GM10266 (cell line): Measurements from ENCODE around the gene EFCAB6.

Experiments
- DNase-seq: peaks from one replicate; pipeline ENCODE4 v3.0.0; 2012; ENCODE audit errors: extremely low spot score
- TF ChIP-seq, protein P1 (sequence below): IDR thresholded peaks from 2 replicates; pipeline ENCODE4 v1.5.1; 2012; ENCODE audit warnings: mild to moderate bottlenecking, low read depth; ENCODE audit not compliant: control insufficient read depth, insufficient read depth; ENCODE audit errors: missing control alignments

Gene EFCAB6

DNA sequence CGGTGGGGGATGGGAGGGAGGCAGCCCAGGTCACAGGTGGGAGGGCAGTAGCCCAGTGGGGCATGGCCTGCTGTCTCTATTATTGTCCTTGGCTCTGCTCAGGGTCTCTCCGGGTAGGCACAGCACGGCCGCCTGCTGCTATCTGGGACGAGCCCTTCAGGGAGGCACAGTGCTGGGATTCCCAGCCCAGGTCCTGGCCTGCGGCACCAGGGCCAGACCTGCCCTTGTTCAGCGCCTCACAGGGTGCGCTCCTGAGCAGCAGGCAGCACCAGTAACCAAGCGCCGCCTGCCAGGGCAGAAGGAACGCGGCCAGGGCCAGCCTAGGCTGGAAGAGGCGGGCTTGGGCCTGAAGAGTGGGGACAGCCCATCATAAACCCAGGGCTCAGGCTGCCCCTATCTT, 249.3 kb downstream of the EFCAB6 start:
- TF ChIP-seq, protein P1, sequence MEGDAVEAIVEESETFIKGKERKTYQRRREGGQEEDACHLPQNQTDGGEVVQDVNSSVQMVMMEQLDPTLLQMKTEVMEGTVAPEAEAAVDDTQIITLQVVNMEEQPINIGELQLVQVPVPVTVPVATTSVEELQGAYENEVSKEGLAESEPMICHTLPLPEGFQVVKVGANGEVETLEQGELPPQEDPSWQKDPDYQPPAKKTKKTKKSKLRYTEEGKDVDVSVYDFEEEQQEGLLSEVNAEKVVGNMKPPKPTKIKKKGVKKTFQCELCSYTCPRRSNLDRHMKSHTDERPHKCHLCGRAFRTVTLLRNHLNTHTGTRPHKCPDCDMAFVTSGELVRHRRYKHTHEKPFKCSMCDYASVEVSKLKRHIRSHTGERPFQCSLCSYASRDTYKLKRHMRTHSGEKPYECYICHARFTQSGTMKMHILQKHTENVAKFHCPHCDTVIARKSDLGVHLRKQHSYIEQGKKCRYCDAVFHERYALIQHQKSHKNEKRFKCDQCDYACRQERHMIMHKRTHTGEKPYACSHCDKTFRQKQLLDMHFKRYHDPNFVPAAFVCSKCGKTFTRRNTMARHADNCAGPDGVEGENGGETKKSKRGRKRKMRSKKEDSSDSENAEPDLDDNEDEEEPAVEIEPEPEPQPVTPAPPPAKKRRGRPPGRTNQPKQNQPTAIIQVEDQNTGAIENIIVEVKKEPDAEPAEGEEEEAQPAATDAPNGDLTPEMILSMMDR = no peak
- no peak for DNase-seq

DNA sequence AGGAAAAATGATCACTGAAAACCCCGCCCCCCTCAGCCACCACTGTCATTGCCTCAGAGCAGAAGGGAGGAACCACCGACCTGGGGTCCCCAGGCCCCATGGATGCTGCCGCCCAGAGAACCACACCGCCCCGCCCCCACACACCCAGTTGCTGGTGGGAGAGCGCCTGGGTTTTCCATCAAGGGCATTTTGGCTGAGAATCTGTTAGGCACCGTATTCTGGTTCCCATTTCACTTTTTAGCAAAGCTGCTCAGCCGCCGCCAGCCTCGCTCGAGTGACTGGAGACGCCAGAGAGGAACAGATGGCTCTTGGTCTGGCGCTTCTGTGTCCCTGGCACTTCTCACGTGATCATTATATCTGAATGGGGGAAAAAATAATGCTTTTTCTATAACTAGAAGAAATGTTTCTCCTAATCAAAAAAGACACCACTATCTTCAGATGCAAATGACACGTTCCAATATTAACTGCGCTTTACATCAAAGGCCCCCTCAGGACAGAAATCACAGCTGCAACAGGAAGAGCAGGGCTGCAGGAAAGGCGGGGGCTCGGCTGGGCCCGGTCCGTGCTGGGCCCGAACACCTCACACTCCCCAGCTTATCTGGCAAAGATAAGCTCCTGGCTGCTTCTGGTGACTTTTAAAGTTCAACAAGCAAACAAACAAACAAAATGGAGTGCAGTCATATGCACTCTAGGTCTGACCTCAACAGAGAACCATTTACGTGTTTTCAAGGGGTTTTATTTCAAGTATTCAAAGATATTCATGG, 250.5 kb downstream of the EFCAB6 start:
- no peak for DNase-seq
- TF ChIP-seq, protein P1 = no peak

DNA sequence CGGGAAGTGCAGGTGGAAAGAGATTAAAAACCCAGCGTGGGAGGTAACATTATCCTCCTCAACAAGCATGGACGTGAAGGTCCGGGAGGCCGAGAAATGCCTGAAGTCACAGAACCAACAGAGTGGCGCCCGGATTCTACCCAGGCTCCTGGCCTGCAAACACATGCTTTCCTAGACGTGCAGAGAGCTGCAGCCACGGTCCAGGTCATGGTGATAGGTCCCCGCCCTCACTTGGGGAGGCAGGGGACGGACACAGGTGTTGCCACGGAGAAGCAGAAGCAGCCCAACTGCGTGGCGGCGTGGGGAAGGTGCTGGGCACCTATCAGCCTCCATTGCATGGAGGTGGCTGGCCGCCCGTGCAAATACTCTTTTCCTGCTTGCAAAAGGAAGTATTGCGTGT, 251.5 kb downstream of the EFCAB6 start:
- no peak for DNase-seq
- TF ChIP-seq, protein P1 = no peak

DNA sequence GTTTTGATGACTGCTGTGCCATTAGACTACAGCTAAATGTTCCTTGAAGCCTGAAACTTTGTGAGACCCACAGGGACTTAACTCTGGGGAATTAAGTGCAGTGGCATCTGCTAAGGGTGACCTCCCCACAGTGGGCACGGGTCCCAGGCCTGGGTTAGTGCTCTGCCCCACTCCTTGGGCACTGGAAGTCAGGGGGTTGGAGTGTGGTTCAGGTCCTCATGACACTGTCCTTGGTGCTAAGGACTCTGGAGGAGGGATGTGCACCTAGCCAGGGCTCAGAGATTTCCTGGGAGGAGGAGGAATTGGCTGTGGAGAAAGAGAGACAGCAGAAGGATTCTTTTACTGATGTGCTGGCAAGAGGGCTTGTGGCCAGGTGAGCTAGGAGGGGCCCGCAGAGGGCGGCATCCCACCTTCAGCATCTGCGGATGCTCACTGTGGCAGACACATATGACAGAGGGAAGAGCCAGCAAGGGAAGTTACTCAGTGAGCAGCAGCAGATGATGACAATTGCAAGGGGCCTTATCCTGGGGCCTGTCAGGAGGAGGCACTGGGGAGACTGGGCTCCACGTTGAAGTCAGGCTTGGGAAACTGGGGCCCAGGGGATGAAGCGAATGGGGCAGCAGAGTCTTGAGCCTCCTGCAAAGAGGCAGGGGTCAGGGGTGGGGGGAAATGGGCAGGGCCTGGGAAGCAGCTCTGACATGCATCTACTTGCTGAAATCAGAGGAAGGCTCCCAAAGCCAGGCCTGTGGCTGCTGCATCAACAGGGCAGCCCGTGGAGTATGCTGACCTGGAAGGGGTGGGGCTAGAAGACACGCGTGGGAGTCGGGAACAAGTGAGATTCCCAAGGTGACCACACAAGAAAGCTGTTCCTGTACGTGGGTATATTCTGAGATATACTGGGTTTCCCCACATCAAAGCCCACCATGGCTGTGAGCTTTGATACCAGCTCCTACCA, 256.3 kb downstream of the EFCAB6 start:
- TF ChIP-seq, protein P1 = no peak
- no peak for DNase-seq

DNA sequence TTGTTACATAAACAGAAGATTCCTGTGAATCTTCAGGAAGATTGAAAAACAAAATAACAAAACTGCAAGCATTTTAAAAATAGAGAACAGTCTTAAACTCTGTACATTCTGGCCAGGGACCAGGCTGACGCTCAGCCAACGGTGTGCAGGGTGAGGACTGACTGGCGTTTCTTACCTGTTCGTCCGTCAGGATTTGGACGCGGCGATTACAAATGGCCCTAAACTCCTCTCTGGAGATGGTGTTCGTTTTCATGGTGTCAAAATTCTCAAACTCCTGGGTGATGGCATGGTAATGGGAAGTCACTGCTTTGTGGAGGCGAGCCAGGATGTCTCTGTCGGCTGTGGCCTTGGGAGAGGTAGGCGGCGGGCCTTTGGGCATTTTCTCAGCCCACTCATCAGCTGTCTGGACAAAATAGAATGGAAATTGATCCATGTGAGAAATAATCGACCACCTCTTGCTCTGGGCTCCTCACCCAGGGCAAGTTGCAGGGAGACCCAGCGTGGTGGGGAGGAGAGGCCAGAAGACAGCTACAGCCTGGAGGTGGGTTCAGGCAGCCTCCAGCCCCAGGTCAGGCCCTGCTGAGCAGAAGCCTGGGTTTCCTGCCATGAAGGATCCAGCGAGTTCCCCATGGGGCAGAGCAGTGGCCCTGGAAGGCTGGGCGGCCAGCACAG, 257.3 kb downstream of the EFCAB6 start:
- no peak for DNase-seq

DNA sequence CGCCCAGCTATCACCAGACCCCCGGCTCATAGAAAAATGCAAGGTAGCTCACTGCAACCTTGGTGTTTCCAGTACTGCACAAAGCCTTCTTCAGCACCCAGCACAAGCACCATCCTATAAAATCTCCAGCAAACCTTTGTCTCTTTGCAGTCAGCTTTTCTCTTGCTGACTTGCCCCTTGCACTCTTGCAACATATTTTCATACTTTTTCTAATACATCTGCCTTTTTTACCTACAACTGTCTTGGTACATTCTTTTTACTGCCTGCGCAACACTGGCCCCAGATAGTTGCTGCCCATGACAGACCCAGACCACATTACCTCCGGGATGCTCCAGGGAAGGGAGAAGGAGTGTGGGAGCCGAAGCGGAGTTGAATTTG, 257.9 kb downstream of the EFCAB6 start:
- TF ChIP-seq, protein P1 = no peak
- DNase-seq = no peak

More for the DNA sequence above, 257.3 kb downstream of the EFCAB6 start:
- TF ChIP-seq, protein P1 = no peak
